ENCODE data around the gene GALK2.
A peak's percentile ranks its signal among the peaks of the same experiment; 100 is the strongest.

GALK2 gene

GRCh38 chr15:49212897-49213296 is 42.9 kb downstream of the GALK2 start:
- DNase-seq (ENCODE audit: low spot score), result no peak
- no peak for TF ChIP-seq CTCF (IDR thresholded peaks at IDR 0.05; ENCODE audit: extremely low read depth, insufficient read depth, missing control alignments)
- in situ Hi-C loops (cut with MboI; ENCODE audit: low pct_unique_long_range_greater_than_20kb, low sequenced_read_pairs, unreplicated experiment), result no loop called here

GRCh38 chr15:49215768-49216739 is 46.0 kb downstream of the GALK2 start:
- peak; percentile 11 for TF ChIP-seq CTCF (IDR thresholded peaks at IDR 0.05; ENCODE audit: extremely low read depth, insufficient read depth, missing control alignments)
- DNase-seq (ENCODE audit: low spot score), result peak; percentile 21
- in situ Hi-C loops (cut with MboI; ENCODE audit: low pct_unique_long_range_greater_than_20kb, low sequenced_read_pairs, unreplicated experiment), result no loop called here

GRCh38 chr15:49223536-49224274 is 53.7 kb downstream of the GALK2 start:
- no peak for TF ChIP-seq CTCF (IDR thresholded peaks at IDR 0.05; ENCODE audit: extremely low read depth, insufficient read depth, missing control alignments)
- DNase-seq (ENCODE audit: low spot score), result no peak
- in situ Hi-C loops (cut with MboI; ENCODE audit: low pct_unique_long_range_greater_than_20kb, low sequenced_read_pairs, unreplicated experiment), result loop anchor here (10.0 kb wide), 1 partner anchor 359 kb away; no protein-coding TSS in a partner anchor

- in situ Hi-C loops (cut with MboI; ENCODE audit: low pct_unique_long_range_greater_than_20kb, low sequenced_read_pairs, unreplicated experiment), result loop anchor here (10.0 to 25.0 kb wide), 4 partner anchors 187 to 912 kb away; partner anchors contain the start of gene FGF7
- DNase-seq (ENCODE audit: low spot score), result no peak
- TF ChIP-seq CTCF (IDR thresholded peaks at IDR 0.05; ENCODE audit: extremely low read depth, insufficient read depth, missing control alignments), result peak; percentile 31
Observed at GRCh38 chr15:49225572-49226281, 55.7 kb downstream of the GALK2 start.

- TF ChIP-seq CTCF (IDR thresholded peaks at IDR 0.05; ENCODE audit: extremely low read depth, insufficient read depth, missing control alignments), result no peak
- no peak for DNase-seq (ENCODE audit: low spot score)
- in situ Hi-C loops (cut with MboI; ENCODE audit: low pct_unique_long_range_greater_than_20kb, low sequenced_read_pairs, unreplicated experiment), result loop anchor here (10.0 to 25.0 kb wide), 4 partner anchors 185 to 910 kb away; partner anchors contain the start of gene FGF7
Observed at GRCh38 chr15:49227602-49228001, 57.6 kb downstream of the GALK2 start.

- DNase-seq (ENCODE audit: low spot score), result no peak
- no peak for TF ChIP-seq CTCF (IDR thresholded peaks at IDR 0.05; ENCODE audit: extremely low read depth, insufficient read depth, missing control alignments)
- in situ Hi-C loops (cut with MboI; ENCODE audit: low pct_unique_long_range_greater_than_20kb, low sequenced_read_pairs, unreplicated experiment), result loop anchor here (10.0 to 25.0 kb wide), 4 partner anchors 182 to 907 kb away; partner anchors contain the start of gene FGF7
Observed at GRCh38 chr15:49229922-49230321, 59.9 kb downstream of the GALK2 start.
